A549 (cell line): Measurements from ENCODE around the gene SAMD10.

ENCODE experiments used
- CHD2 ChIP-seq: fragments of 150-350 bp; IDR thresholded peaks from 2 replicates; pipeline ENCODE4 v1.6.1; 2014; ENCODE audit warnings: low read length; ENCODE audit not compliant: partially characterized antibody
- CTCF ChIP-seq: fragments of >200 bp; sonication (Bioruptor Twin); formaldehyde crosslinking; IDR thresholded peaks from 3 replicates; pipeline ENCODE4 v1.5.1; 2016
- JUN ChIP-seq, 2 experiments: fragments of >200 bp; sonication (Bioruptor Twin); formaldehyde crosslinking; IDR thresholded peaks; 2 replicates in 1 of 2; 3 replicates in 1 of 2; pipeline ENCODE4 v1.6.1; 2016 to 2017
- JUNB ChIP-seq: fragments of >200 bp; sonication (Bioruptor Twin); formaldehyde crosslinking; IDR thresholded peaks from 2 replicates; pipeline ENCODE4 v1.6.1; 2016
- POLR2A ChIP-seq: IDR thresholded peaks from 2 replicates; pipeline ENCODE4 v1.6.1; 2012; ENCODE audit warnings: mild to moderate bottlenecking, low read length
- RAD21 ChIP-seq, 2 experiments: fragments of >200 bp in 1 of 2; sonication (Bioruptor Twin) in 1 of 2; formaldehyde crosslinking in 1 of 2; IDR thresholded peaks in 1 of 2; conservative IDR thresholded peaks in 1 of 2; 2 replicates in 1 of 2; 3 replicates in 1 of 2; pipeline ENCODE4 v1.6.1; 2012 to 2018; ENCODE audit warnings: inconsistent platforms in 1 of 2
- RARB ChIP-seq: fragments of 250-450 bp; sonication (Bioruptor Pico); IDR thresholded peaks from 2 replicates; pipeline ENCODE4 v1.8.0; 2021; ENCODE audit warnings: mild to moderate bottlenecking, moderate library complexity
- SMC3 ChIP-seq: fragments of >200 bp; sonication (Bioruptor Twin); formaldehyde crosslinking; IDR thresholded peaks from 3 replicates; pipeline ENCODE4 v1.6.1; 2018; ENCODE audit warnings: inconsistent platforms
- TF ChIP-seq, protein P1 (sequence below): fragments of 250-450 bp; sonication (Bioruptor Pico); IDR thresholded peaks from 2 replicates; pipeline ENCODE4 v1.5.0; 2021; ENCODE audit warnings: mild to moderate bottlenecking, moderate library complexity, borderline replicate concordance
- TF ChIP-seq, protein P2 (sequence below): fragments of 200-600 bp; sonication (generic); IDR thresholded peaks from 2 replicates; pipeline ENCODE4 v1.6.1; 2016; ENCODE audit warnings: antibody characterized with exemption, mild to moderate bottlenecking, moderate library complexity
- TF ChIP-seq, protein P3 (sequence below): IDR thresholded peaks from 2 replicates; pipeline ENCODE4 v1.6.1; 2012

DNA sequence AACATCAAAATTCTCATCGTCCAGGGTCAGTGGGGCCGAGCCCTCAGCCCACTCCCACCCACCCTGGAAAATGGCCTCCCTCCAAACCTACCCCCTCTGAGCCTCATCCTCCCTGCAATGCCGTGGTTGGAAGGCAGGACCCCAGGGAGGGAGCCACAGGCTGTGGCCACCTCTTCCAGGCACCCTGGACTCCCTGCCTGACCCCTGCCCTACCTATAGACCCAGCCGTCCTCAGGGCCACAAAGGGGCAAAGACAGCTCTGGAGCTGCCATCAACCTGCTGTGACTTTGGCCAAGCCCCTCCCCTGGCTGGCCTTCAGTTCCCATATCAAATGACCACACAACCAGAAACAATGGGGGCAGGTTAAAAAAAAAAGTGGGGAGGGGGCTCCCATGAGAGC is 21.0 kb downstream of the SAMD10 start:
- TF ChIP-seq, protein P1, sequence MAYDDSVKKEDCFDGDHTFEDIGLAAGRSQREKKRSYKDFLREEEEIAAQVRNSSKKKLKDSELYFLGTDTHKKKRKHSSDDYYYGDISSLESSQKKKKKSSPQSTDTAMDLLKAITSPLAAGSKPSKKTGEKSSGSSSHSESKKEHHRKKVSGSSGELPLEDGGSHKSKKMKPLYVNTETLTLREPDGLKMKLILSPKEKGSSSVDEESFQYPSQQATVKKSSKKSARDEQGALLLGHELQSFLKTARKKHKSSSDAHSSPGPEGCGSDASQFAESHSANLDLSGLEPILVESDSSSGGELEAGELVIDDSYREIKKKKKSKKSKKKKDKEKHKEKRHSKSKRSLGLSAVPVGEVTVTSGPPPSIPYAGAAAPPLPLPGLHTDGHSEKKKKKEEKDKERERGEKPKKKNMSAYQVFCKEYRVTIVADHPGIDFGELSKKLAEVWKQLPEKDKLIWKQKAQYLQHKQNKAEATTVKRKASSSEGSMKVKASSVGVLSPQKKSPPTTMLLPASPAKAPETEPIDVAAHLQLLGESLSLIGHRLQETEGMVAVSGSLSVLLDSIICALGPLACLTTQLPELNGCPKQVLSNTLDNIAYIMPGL (CRISPR knock-in tag): no peak
- TF ChIP-seq POLR2A: no peak
- no peak for TF ChIP-seq CTCF
- TF ChIP-seq JUN (IDR thresholded peaks at IDR 0.05): no peak
- TF ChIP-seq JUNB: no peak
- TF ChIP-seq SMC3: no peak
- TF ChIP-seq CHD2: no peak
- TF ChIP-seq, protein P2, sequence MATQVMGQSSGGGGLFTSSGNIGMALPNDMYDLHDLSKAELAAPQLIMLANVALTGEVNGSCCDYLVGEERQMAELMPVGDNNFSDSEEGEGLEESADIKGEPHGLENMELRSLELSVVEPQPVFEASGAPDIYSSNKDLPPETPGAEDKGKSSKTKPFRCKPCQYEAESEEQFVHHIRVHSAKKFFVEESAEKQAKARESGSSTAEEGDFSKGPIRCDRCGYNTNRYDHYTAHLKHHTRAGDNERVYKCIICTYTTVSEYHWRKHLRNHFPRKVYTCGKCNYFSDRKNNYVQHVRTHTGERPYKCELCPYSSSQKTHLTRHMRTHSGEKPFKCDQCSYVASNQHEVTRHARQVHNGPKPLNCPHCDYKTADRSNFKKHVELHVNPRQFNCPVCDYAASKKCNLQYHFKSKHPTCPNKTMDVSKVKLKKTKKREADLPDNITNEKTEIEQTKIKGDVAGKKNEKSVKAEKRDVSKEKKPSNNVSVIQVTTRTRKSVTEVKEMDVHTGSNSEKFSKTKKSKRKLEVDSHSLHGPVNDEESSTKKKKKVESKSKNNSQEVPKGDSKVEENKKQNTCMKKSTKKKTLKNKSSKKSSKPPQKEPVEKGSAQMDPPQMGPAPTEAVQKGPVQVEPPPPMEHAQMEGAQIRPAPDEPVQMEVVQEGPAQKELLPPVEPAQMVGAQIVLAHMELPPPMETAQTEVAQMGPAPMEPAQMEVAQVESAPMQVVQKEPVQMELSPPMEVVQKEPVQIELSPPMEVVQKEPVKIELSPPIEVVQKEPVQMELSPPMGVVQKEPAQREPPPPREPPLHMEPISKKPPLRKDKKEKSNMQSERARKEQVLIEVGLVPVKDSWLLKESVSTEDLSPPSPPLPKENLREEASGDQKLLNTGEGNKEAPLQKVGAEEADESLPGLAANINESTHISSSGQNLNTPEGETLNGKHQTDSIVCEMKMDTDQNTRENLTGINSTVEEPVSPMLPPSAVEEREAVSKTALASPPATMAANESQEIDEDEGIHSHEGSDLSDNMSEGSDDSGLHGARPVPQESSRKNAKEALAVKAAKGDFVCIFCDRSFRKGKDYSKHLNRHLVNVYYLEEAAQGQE: no peak
- TF ChIP-seq RARB (CRISPR knock-in tag): no peak
- TF ChIP-seq, protein P3, sequence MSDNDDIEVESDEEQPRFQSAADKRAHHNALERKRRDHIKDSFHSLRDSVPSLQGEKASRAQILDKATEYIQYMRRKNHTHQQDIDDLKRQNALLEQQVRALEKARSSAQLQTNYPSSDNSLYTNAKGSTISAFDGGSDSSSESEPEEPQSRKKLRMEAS: no peak
- no peak for TF ChIP-seq RAD21 (conservative IDR thresholded peaks at IDR 0.05 in 1 of 2, IDR thresholded peaks at IDR 0.05 in 1 of 2)
